GM21786 (cell line): ENCODE measurements around the gene LHFPL2.
"Not testable (repeated sequence)": the region's sequence is repeated elsewhere in the genome, so short reads cannot be mapped to it uniquely, and the experiment has no call there.

Experiments used
- ATAC-seq: cut with Tn5 transposase; IDR thresholded peaks from one replicate; pipeline ENCODE4 v1.9.1; 2021; ENCODE audit not compliant: unreplicated experiment

LHFPL2 gene

DNA sequence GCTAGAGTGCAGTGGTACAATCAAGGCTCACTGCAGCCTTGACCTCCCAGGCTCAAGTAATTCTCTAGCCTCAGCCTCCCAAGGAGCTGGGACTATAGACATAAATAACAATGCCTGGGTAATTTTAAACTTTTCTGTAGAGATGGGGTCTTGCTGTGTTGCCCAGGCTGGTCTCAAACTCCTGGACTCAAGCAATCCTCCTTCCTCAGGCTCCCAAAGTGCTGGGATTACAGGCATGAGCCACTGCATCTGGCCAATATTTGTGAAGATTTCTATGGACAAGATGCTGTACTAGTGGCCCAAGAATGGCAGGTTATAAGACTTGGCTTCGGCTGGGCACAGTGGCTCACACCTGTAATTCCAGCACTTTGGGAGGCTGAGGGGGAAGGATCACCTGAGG, 18.4 kb upstream of the LHFPL2 start:
- not testable (repeated sequence) for ATAC-seq

DNA sequence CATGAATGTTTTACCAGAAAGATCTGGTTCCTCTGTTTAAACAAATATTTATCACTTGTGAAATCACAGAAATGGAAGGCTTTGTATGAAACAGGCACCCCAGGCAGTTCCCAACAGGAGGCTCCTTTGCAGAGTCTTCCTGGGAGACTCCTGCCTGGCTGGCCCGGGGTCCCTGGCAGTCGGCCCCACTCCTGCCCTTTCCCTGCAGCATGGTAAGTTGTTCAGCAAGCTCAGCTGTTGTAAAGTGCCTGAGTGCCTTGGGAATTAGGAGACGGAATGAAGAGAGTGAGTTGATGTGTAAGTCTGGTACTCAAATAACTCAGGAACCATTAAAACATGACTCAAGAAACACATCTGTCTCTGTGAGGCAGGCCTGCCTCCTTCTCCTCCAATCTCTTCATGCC, 17.5 kb upstream of the LHFPL2 start:
- ATAC-seq: no peak

DNA sequence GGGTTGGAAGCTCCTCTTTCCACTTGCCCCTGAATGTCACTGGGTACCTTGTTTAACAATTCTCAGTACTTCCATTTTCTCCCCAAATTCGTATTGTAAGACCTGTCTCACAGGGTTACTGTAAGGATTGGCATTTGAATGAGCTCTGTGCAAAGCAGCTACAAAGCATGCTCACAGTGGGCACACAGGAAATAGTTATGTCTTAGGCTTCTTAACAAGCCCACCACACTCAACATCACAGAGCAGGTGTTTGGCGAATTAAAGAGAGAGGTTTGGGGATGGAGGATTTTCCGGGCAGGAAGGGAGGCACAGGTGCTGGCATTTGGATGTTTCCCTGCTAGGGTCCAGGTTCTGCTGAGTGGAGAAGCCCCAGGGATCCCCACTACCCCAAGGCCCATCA, 17.0 kb upstream of the LHFPL2 start:
- no peak for ATAC-seq

DNA sequence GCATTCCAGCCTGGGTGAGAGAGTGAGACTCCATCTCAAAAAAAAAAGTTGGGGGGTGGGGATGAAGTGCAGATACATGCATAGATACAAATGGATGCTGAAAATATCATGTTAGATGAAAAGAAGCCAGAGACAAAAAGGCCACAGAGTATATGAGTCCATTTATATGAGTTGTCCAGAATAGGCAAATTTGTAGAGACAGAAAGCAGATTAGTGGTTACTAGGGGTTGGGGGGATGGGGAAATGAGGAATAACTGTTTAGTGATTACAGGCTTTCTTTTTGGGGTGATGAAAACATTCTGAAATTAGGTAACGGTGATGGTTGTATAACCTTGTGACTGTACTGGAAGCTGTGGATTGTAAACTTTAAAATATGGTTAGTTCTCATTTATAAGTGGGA, 13.8 kb upstream of the LHFPL2 start:
- no peak for ATAC-seq

DNA sequence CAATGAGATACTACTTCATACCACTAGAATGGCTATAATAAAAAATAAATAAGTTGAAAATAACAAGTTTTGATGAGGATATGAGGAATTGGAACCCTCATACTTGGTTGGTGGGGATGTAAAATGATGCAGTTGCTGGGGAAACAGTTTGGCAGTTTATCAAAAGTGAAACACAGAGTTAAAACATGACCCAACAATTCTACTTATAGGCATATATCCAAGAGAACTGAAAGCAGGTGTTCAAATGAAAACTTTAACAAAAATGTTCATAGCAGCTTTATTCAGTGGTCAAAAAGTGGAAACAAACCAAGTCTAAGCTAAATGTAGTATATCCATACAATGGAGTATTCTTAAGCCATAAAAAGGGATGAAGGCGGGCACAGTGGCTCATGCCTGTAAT, 13.1 kb upstream of the LHFPL2 start:
- peak; percentile 85 for ATAC-seq

DNA sequence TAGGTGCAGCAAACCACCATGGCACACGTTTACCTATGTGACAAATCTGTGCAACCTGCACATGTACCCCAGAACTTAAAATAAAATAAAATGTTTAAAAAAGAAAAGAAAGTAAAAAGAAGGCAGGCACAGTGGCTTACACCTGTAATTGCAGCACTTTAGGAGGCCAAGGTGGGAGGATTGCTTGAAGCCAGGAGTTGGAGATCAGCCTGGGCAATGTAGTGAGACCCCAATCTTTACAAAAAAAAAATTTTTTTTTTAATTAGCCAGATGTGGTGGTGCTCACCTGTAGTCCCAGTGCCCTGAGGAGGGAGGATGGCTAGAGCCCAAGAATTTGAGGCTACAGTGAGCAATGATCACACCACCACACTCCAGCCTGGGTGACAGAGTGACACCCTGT, 12.5 kb upstream of the LHFPL2 start:
- no peak for ATAC-seq

DNA sequence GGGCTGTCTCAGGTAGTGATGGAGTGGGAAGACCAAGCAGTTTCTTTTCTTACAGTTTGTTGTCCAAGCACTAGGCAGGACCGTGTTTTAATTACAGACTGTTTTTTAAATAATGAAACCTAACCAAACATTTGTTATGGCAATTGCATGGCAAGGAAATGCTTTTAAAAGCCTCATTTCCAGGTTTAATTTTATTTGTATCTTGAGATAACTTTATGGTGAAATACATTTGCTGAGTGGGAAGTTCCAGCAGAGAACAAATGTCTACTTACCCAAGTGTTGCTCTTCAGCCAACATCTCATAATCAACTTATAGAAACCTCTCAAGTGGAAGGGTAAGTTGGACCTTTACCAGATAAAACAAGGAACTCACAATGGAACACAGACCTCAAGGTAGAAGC, 11.8 kb upstream of the LHFPL2 start:
- ATAC-seq: no peak

DNA sequence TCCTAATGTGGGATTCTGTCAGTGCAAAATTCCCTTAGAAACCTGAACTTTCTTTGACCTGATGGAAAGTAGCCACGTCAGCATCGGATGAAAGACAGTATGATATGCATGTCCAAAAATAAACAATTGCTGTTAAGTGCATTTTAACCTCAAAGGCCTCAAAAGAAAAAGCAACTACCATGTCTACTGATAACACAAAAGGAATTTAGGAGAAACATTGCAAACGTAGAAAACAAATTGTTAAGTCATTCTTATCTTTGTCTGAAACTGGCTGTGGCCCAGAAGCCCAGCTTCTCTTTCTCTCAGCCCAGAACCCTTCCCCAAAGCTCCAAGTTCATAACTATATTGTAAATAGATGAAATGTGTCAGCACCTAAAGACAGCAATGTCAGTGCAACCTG, 11.1 kb upstream of the LHFPL2 start:
- ATAC-seq: no peak

DNA sequence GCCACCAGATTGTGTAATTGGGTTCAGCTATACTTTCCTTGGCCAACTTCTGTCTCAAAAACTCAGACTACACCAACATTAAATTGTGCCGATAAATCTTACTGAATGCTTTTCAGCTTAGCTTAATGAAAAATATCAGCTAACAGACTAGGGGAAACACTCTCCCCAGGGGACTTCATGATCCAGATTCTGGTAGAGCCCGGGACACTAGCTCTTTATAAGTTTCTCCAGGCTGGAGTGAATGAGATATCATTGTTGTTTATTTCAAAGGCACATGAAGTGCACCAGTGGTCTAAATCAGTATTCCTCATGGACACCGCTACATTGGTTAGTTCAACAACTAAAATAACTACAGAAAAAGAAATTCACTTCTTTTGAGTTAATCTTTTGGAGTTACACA, 10.5 kb upstream of the LHFPL2 start:
- no peak for ATAC-seq

DNA sequence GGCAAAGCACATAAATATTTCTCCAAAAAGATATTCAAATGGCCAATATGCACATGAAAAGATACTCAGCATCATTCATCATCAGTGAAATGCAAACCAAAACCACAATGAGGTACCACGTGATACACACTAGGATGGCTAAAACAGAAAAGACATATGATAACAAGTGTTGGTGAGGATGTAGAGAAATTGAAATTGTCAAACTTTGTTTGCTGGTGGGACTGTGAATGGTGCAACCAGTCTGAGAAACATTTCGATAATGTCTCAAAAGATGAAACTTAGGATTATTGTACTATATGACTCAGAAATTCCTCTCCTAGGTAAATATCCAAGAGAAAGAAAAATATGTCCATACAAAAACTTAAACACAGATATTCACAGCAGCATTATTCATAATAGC, 8.6 kb upstream of the LHFPL2 start:
- ATAC-seq: no peak

DNA sequence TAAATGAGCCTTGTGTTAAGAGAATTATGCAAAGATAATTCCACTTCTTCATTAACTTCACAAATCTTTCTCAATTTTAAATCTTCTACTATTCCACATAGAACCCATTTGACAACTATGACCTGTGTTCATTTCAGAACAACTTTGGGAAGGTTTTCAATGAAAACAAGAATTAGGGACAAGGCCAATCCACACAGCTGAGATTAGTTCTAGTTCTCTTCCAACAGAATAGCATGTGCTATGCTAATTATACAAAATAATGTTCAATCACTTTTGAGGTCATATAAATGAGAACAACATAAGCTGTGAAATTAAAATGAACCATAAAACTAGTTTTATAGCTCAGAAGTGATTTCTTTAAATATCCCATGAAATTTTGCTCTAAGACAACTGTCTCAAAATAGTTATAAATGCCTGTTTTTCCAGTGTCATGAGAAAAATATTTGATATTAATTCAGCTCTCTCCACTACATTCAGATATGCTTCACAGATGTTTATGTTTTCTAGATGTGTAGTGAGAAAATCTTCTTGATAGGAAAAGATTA, 7.2 kb upstream of the LHFPL2 start:
- no peak for ATAC-seq

DNA sequence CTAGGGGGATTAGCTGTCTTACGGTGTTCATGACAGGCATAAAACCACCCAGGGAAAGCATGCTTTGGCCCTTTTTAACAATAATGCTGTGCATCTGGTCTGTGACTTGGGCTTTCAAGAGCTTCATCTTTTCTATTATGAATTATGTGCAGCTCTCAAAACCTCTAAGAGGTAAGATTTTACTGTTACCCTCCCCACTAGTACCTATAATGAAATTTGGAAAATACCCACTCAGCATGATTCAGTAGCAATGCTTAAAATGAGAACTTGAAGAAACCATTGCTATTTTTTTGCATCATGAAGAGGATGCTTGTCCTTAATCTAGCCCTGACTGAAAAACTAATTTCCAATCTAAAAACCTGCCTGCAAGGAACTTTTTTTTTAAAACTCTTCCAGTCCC, 5.8 kb upstream of the LHFPL2 start:
- ATAC-seq: no peak

DNA sequence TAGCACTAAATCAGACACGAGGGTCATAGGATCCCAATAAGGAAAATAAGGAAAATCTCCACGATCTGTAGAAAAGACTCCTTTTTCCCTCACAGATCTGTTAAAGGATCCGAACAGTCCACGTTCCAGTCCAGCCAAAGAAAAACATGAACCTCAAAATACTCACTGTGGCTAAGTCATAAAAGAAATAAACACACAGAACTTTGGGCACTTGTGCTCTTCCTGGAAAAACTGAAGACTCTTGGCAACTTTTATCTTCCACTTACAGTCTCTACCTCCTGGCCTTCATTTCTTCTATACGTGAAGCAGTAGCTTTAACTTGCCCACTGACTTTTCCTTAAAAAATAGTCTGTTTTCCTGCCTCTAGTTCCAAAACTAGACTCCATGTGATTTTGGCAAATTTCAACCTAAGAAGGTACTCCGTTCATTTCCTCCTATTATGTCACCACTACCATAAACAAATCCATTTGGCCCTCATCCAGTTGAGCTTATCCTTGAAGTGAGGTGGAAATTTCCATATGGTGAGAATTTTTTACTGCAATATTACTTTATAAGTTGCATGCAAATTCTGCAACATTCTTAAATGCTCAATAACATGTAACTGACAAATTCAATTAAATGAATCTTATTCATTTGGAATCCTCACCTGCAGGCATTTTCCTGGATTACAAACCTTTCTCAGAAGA, 5.3 kb upstream of the LHFPL2 start:
- no peak for ATAC-seq

DNA sequence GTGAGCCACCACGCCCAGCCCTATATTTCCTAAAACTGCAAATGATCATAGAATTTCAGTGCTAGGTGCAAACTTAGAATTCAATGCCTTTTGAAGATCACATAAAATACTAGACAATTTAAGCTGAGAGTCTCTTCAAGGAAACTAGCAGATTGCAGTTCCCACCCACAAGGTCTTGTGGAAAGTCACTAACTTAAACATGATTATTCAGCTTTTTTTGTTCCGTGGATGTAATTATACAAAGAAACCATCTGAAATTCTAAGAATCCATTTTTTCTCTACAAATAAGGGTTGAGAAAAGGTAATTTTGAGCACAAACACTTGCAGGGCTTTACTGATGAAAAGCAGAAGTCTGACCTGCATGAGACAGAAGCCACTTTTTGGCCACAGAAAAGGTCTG, 4.5 kb upstream of the LHFPL2 start:
- ATAC-seq: no peak

DNA sequence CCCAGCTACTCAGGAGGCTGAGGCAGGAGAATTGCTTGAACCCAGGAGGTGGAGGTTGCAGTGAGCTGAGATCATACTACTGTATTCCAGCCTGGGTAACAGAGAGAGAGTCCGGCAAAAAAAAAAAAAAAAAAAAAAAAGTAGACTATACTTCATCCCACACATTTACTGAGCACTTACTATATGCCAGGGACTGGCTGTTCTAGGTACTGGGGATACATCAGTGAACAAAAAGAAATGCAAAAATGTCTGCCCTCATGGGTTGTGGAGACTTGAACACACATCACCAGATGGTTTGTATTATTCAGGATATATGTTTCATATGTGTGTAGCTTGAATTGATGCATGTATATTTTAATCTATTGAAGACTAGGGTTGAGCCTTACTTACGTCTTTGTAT, 2.9 kb upstream of the LHFPL2 start:
- ATAC-seq: no peak

DNA sequence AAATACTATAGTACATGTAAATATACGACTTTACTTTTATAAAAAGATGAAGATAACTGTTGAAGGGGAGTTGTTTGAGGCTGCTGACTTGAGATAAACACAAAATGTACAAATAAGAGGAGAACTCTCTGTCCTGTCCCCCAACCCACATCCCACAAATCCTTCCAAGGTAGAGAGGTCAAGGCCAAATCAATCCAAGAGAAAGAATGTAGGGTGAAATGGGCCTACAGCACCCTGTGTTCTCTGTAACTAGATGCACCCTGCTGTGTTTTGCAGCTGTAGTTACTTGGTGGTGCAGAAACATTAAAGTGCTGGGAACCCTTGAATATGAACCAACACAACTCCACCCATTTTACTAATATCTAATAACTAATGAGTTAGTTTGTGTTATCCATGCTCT, 2.0 kb upstream of the LHFPL2 start:
- no peak for ATAC-seq

DNA sequence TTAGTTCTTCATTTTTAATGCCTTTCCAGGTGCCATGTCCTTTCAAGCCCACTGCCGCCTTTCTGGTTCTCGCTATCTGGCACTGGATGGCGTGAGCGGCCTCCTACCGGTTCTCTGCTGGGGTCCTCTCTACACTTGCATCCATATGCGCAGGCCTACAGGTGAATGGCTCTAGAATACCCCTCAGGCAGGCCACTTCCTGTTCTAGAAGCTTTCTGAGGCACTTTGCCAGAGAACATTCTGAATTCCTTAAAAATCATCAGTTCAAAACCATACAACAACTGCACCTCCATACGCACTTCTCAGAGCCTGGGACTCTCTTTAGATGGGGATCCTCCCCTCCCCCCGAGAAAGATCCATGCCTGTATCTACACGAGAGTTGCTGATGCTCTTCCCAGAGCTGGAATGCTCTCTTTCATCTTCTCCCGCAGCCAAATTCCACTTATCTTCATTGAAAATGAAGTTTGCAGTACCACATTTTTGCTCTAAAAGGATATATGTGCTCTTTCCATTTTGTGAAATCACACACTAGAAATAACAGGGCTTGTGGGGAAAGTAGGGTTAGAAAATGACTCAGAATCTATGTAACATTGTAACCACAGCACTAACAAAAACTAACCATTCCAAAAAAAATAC, 1.4 kb upstream of the LHFPL2 start:
- ATAC-seq: no peak

DNA sequence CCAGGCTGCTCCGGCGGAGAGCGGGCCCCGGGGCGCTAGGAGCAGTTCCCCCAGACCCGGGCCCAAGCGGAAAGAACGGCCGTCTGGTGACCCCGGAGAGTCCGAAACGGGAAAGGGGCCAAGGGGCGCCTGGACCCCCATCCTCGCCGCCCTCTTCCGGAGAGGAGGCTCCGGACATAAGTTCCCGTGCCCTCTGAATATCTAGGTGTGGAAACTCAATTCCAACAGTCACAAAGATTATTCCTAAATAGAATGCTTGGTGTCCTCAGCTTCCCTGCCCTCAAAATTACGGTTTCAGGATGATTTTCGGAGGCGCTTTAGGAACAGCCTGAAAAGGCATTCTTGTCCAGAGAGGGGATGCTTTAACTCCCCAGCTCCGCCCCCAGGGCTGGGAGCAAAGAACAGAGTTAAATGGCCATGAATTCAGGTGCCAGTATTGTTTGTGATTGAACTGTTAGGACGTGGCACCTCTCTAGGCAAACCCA, 681 bp upstream of the LHFPL2 start:
- ATAC-seq: no peak

DNA sequence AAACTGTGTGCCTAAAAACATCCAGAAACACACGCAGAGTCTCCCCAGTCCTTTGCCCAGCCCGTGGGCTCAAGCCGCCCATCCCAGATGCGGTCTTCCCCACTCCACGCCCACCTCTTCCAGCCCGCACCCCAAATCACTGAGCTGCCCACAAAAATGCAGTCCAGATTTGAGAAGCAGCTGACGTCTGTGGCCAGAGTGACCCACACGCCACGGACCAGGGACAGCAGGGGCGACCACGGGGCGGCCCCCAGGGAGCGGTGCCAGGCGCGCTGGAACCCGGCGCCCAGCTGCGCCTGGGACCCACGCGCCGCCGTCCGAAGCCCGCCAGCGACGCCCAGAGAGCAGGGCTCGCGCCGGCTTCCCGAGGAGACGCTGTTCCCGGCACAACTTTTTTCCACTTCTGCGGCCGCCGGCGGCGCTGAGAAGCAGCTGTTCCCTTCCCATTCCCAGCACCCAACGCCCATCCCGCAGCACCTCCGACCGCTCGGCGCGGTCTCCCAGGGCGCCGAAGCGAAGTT, 674 bp downstream of the LHFPL2 start:
- peak; percentile 23 for ATAC-seq

DNA sequence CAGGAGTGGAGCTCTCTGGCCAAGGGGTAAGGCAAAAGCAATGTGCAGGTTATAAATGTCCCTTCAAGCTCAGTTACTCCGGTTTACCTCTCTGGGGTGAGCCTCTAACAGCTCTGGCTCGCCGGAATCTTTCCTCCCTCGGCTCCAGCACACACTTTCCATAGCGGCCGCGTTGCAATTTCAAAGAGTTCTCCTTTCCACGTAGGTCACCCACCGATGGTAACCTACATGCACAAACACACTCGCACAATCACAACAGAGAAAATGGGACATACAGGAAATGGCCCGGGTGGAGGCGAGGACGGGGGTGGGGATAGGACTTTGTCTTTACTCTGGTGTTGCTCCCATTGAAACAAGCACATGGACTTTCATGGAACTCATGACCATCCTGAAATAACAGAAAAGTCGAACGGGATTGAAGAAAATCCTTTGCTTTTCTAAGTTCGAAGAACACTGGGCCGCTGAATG, 1.2 kb downstream of the LHFPL2 start:
- no peak for ATAC-seq

DNA sequence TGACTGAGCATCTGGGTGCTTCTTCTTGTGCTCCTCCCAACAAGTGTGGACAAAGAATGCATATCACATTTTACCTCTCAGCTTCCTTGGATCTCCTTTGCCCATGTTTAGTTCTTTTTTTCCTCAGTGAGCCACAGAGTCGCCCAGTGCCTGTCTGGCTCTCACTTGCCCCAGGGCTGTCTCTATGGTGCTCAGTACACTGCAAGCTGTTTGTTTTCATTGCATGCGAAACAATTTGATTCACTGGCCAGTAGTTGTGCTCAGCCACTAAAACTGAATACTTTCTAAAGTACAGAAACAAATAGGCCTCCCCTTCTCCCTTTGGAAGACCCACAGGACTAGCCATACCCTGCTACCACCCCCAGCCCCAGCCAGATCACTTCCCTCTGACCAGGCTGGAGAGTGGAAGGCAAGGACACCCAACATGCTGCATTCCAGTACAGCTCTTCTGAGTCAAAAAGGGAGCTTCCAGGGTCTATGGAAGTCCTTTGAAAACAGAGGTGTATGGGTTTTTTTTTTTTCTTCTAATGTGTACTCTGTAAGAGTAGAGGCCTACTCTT, 3.8 kb downstream of the LHFPL2 start:
- ATAC-seq: no peak

DNA sequence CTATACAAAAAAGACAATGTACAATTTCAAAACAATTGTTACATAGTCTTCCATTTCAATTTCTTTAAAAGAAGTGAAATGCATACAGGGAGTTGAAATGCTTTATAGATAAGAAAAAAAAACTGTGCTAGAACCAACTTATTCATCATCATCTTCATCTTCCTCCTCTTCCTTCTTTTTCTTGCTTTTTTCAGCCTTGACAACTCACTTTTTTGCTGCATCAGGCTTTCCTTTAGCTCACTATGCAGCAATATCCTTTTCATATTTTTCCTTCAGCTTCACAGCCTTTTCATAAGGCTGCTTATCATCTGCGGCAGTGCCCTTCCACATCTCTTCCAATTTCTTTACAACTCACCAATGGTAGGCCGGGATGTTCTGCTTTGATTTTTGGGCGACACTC, 4.4 kb downstream of the LHFPL2 start:
- no peak for ATAC-seq
